Kidney (tissue), 14 donors: Measurements from ENCODE around the gene MTARC1. TPM values are rescaled to one million over a fixed set of nuclear protein-coding genes. Genes with fewer than 3 reads are reported as not detected.

Experiments used
- DNase-seq, 5 donors: peaks; one replicate each; pipeline ENCODE4 v3.0.0-alpha.2; 2013 to 2020
- FAIRE-seq: peaks from 2 replicates; lab custom pipeline; 2012; peaks lifted over from hg19 to GRCh38; lab: Jason Lieb, UNC
- H3K27ac ChIP-seq, 2 donors: one replicate each; pipeline ENCODE4 v1.7.0; 2013; ENCODE audit warnings: low read depth in 2 of 2, low read length in 2 of 2, inconsistent platforms in 1 of 2
- H3K27me3 ChIP-seq: one replicate; pipeline ENCODE4 v1.7.1; 2013; ENCODE audit warnings: low read length, inconsistent platforms; ENCODE audit not compliant: control insufficient read depth, insufficient read depth
- H3K36me3 ChIP-seq, 3 donors: one replicate each; pipeline versions ENCODE4 v1.7.0 to v1.7.1; 2013; ENCODE audit warnings: low read length in 3 of 3, control low read depth in 1 of 3, inconsistent platforms in 1 of 3; ENCODE audit not compliant: insufficient read depth in 3 of 3, control insufficient read depth in 2 of 3
- H3K4me1 ChIP-seq, 3 donors: one replicate each; pipeline versions ENCODE4 v1.7.0 to v1.7.1; 2013; ENCODE audit warnings: low read length in 3 of 3, inconsistent platforms in 1 of 3, low read depth in 1 of 3; ENCODE audit not compliant: control insufficient read depth in 2 of 3, insufficient read depth in 2 of 3
- H3K4me3 ChIP-seq, 3 donors: one replicate each; pipeline versions ENCODE4 v1.7.0 to v1.8.1; 2013; ENCODE audit warnings: low read length in 3 of 3, control low read depth in 1 of 3, inconsistent platforms in 1 of 3
- H3K9ac ChIP-seq, 3 donors: one replicate each; pipeline versions ENCODE4 v1.7.0 to v1.7.1; 2013; ENCODE audit warnings: low read length in 3 of 3, control low read depth in 1 of 3, inconsistent platforms in 1 of 3
- H3K9me3 ChIP-seq, 3 donors: one replicate each; pipeline versions ENCODE4 v1.7.0 to v1.7.1; 2013; ENCODE audit warnings: low read length in 3 of 3, control low read depth in 1 of 3, inconsistent platforms in 1 of 3; ENCODE audit not compliant: control insufficient read depth in 2 of 3, insufficient read depth in 1 of 3
- intact Hi-C: fragments of 100-400 bp; cut with DNase I; formaldehyde crosslinking; loops from one replicate; pipeline ENCODE4 v1.11.1; 2022
- polyA plus RNA-seq: library from polyadenylated mRNA; stranded (reverse); fragments of 350-450 nt; fragmentation: Illumina TruSeq; extraction: RNeasy Lipid Tissue Mini Kit (QIAGEN cat#74804); gene quantifications from one replicate; pipeline ENCODE4 v1.2.3, GENCODE V29; 2014; ENCODE audit warnings: low read depth, low replicate concordance; ENCODE audit not compliant: insufficient read depth
- total RNA-seq: library from RNA; stranded (reverse); fragmentation: NEBNext Ultra II Directional; extraction: Animal tissue kit (Norgen Biotek cat#: 25700); gene quantifications from one replicate; pipeline ENCODE4 v1.2.1, GENCODE V29; 2021
- TF ChIP-seq, protein P1 (sequence below): IDR thresholded peaks from 3 replicates; pipeline ENCODE4 v1.5.1; 2012; ENCODE audit warnings: mild to moderate bottlenecking, moderate library complexity, borderline replicate concordance; ENCODE audit not compliant: insufficient read depth; ENCODE audit errors: extremely low read depth
- donor health status: control.
- donor health status: control.
- donor health status: control.
- donor health status: control.
- donor health status: control.
- donor health status: DM: yes; HTN: yes; CAD: no.
- donor health status: Normal renal cell carcinoma (clear cell type).

Gene MTARC1
- total and polyA plus RNA-seq, 2 donors from 2014 or later, result 6.8 to 11.0 TPM

DNA sequence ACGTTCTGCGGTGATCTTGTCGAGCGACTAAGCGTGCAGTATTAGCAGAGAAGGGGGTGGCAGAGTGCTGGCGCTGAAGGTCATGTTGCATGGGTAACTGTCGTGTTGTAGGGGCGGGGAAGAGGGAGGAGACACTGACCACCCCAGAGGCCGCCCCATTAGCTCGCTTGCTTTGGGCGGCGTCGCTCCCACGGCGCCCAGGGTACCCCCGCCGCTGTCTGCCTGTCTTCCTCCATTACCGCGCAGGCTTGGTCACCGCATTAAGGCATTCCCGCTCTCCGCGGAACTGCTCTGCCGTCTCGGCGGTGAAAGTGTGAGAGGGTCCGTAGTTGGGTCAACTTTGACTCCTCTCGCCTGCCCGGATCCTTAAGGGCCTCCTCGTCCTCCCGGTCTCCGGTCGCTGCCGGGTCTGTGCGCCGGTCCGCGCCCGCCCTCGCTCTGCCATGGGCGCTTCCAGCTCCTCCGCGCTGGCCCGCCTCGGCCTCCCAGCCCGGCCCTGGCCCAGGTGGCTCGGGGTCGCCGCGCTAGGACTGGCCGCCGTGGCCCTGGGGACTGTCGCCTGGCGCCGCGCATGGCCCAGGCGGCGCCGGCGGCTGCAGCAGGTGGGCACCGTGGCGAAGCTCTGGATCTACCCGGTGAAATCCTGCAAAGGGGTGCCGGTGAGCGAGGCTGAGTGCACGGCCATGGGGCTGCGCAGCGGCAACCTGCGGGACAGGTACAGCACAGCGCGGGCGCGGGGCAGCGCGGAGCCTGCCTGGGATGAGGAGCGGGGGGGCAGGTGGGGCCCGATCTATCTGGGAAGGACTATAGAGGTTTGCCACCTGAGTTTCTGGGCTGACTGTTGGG, 38.4 kb upstream of the MTARC1 start, which contains the start of gene MTARC2:
Gene MTARC2 (plus strand): TSS at position 234 of the 846 bp plus-strand sequence. CDS start 210 bp downstream, at position 444.
- TF ChIP-seq, protein P1, sequence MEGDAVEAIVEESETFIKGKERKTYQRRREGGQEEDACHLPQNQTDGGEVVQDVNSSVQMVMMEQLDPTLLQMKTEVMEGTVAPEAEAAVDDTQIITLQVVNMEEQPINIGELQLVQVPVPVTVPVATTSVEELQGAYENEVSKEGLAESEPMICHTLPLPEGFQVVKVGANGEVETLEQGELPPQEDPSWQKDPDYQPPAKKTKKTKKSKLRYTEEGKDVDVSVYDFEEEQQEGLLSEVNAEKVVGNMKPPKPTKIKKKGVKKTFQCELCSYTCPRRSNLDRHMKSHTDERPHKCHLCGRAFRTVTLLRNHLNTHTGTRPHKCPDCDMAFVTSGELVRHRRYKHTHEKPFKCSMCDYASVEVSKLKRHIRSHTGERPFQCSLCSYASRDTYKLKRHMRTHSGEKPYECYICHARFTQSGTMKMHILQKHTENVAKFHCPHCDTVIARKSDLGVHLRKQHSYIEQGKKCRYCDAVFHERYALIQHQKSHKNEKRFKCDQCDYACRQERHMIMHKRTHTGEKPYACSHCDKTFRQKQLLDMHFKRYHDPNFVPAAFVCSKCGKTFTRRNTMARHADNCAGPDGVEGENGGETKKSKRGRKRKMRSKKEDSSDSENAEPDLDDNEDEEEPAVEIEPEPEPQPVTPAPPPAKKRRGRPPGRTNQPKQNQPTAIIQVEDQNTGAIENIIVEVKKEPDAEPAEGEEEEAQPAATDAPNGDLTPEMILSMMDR, result no peak
- H3K9ac ChIP-seq, result peak within 1 kb of the TSS; percentile 46 to 93 (median 81)

GRCh38 chr1:220748936-220749335, 37.8 kb upstream of the MTARC1 start:
- peak overlapping the region; percentile 41 to 93 (median 81) for H3K9ac ChIP-seq
- intact Hi-C loops, result no loop called here
- no peak for FAIRE-seq

More for the DNA sequence above, 38.4 kb upstream of the MTARC1 start, which contains the start of gene MTARC2:
- intact Hi-C loops, result no loop called here
- Histone ChIP-seq H3K27ac (peak within 1 kb of the TSS; percentile 87 to 96), H3K36me3 (no peaks in the 10 kb centered on the region), H3K4me1 (peaks cover 0 to 26% (median 15%) of the 10 kb centered on the region in 3 donors), H3K27me3 (no peaks in the 10 kb centered on the region), H3K9me3 (no peaks in the 10 kb centered on the region), H3K4me3 (peak within 1 kb of the TSS; percentile 74 to 87 (median 78))
- no peak for FAIRE-seq
- peak; percentile 88 to 94 (median 92) for DNase-seq

GRCh38 chr1:220750131-220750515, 36.6 kb upstream of the MTARC1 start:
- intact Hi-C loops, result no loop called here
- Histone ChIP-seq H3K27me3 (no peaks in the 10 kb centered on the region), H3K27ac (peak overlapping the region; percentile 49 to 87), H3K4me1 (peaks cover 0 to 39% (median 22%) of the 10 kb centered on the region in 3 donors), H3K9ac (peak overlapping the region in 1 of 3 donors; percentile 93), H3K36me3 (peaks cover 0 to 4% (median 3%) of the 10 kb centered on the region in 3 donors), H3K9me3 (no peaks in the 10 kb centered on the region), H3K4me3 (peak overlapping the region in 2 of 3 donors; percentile 74 to 87)
- TF ChIP-seq, protein P1, result no peak
- DNase-seq (peak in 2 of 5 donors; percentile 25 to 50), FAIRE-seq (no peak)

More at GRCh38 chr1:220748936-220749335, 37.8 kb upstream of the MTARC1 start:
- peak overlapping the region; percentile 59 to 87 (median 74) for H3K4me3 ChIP-seq
- H3K27ac ChIP-seq, result peak overlapping the region; percentile 87 to 96
- peaks cover 0 to 33% (median 21%) of the 10 kb centered on the region in 3 donors for H3K4me1 ChIP-seq
- no peaks in the 10 kb centered on the region for H3K9me3 ChIP-seq
- no peaks in the 10 kb centered on the region for H3K27me3 ChIP-seq
- no peak for DNase-seq
- no peaks in the 10 kb centered on the region for H3K36me3 ChIP-seq
- TF ChIP-seq, protein P1, result no peak
